Measurements from ENCODE around the gene FAM25G. TPM values are rescaled to one million over a fixed set of nuclear protein-coding genes. Genes with fewer than 3 reads are reported as not detected.
"Not testable (repeated sequence)": the region's sequence is repeated elsewhere in the genome, so short reads cannot be mapped to it uniquely, and the experiment has no call there.

FAM25G gene
- total and polyA plus RNA-seq, 9 of the 15 experiments (the other 6 are each of a cell fraction or from before 2014, with no cell fraction given) = not detected

DNA sequence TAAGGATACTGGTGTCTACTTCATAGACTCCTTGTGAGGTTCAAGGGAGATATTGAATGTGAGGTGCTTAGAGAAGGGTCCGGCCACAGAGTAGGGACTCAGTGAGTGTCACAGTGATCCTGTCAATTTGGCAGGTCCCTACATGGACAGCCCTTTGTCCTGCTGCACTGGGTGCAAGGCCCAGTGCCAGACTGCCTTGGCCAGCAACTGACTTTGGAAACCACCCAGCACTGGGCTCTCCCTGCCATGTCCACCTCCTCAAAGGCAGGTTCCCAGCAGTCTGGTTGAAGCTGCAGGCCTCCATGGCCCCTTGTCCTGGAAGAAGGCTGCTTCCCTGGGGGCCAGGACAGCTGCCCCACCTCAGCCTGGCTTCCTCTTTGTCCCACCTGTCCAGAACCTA, 9.1 kb downstream of the FAM25G start:
- H3K4me3 ChIP-seq; H3K27ac ChIP-seq (ENCODE audit: extremely low read depth, low read depth, low read length); BruUV-seq (replicated peaks); DNase-seq (ENCODE audit: extremely low read depth in 1 of 4, low spot score in 3 of 4); H3K9ac ChIP-seq (ENCODE audit: insufficient read depth in 1 of 2, low read depth in 2 of 2, low read length in 2 of 2); H3K79me2 ChIP-seq (ENCODE audit: control insufficient read depth, insufficient read depth, low read length); POLR2A ChIA-PET; ATAC-seq; H3K9me3 ChIP-seq (replicated peaks; ENCODE audit: control insufficient read depth, insufficient read depth, low read depth, low read length); FAIRE-seq; H3K4me1 ChIP-seq (replicated peaks in 1 of 2; ENCODE audit: control insufficient read depth in 2 of 2, insufficient read depth in 2 of 2, low read length in 2 of 2); CTCF ChIA-PET (ENCODE audit: low intra/inter-chr PET ratio); H3K9me1 ChIP-seq (ENCODE audit: control insufficient read depth, insufficient read depth, low read length); intact Hi-C loops (cut with micrococcal nuclease); H3K36me3 ChIP-seq (ENCODE audit: control insufficient read depth, insufficient read depth, low read length); H3K4me2 ChIP-seq (ENCODE audit: insufficient read depth, low read length); H4K20me1 ChIP-seq (replicated peaks; ENCODE audit: control insufficient read depth, insufficient read depth, low read length); H3K27me3 ChIP-seq (ENCODE audit: control insufficient read depth in 2 of 2, insufficient read depth in 2 of 2, low read length in 2 of 2); H2AFZ ChIP-seq (ENCODE audit: low read depth, low read length): not testable (repeated sequence)
- WGBS (ENCODE audit: insufficient coverage, low coverage, missing lambda C conversion rate) = no CpG with 5 or more reads among the region's 1 CpG
- in situ Hi-C loops (cut with MboI) = loop anchor here (10.0 kb wide), 1 partner anchor 512 kb away; the partner anchor contains the start of gene FAM25C

DNA sequence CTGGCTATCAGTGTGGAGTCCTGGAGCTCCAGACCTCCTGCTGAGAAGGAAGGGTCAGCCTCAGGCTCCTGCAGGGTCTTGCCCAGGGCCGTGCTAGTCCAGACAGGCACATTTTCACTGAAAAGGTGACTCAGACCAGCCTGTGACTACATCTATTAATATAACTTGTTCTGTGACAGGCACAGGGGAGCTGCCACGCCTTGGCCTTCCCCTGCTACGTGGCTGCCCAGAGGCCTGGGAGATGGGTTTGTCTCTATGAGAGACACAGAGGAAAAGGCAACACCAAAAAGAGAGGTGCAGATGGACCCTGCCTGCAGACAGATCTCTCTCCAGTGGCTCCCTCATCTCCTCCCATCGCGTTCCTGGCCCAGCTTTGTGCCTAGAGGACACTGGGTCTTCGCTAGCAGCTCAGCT, 9.7 kb downstream of the FAM25G start:
- H3K9me3 ChIP-seq (replicated peaks; ENCODE audit: control insufficient read depth, insufficient read depth, low read depth, low read length); H3K4me2 ChIP-seq (ENCODE audit: insufficient read depth, low read length); intact Hi-C loops (cut with micrococcal nuclease); H3K27me3 ChIP-seq (ENCODE audit: control insufficient read depth in 2 of 2, insufficient read depth in 2 of 2, low read length in 2 of 2); H3K9ac ChIP-seq (ENCODE audit: insufficient read depth in 1 of 2, low read depth in 2 of 2, low read length in 2 of 2); H3K36me3 ChIP-seq (ENCODE audit: control insufficient read depth, insufficient read depth, low read length); FAIRE-seq; H2AFZ ChIP-seq (ENCODE audit: low read depth, low read length); DNase-seq (ENCODE audit: extremely low read depth in 1 of 4, low spot score in 3 of 4); H3K79me2 ChIP-seq (ENCODE audit: control insufficient read depth, insufficient read depth, low read length); BruUV-seq (replicated peaks); POLR2A ChIA-PET; H4K20me1 ChIP-seq (replicated peaks; ENCODE audit: control insufficient read depth, insufficient read depth, low read length); H3K4me1 ChIP-seq (replicated peaks in 1 of 2; ENCODE audit: control insufficient read depth in 2 of 2, insufficient read depth in 2 of 2, low read length in 2 of 2); H3K27ac ChIP-seq (ENCODE audit: extremely low read depth, low read depth, low read length); ATAC-seq; H3K4me3 ChIP-seq; CTCF ChIA-PET (ENCODE audit: low intra/inter-chr PET ratio); H3K9me1 ChIP-seq (ENCODE audit: control insufficient read depth, insufficient read depth, low read length): not testable (repeated sequence)
- WGBS (ENCODE audit: insufficient coverage, low coverage, missing lambda C conversion rate) = 13% methylated on average over 2 of the region's 6 CpGs
- in situ Hi-C loops (cut with MboI) = loop anchor here (10.0 kb wide), 1 partner anchor 513 kb away; the partner anchor contains the start of gene FAM25C

- CTCF ChIA-PET (ENCODE audit: low intra/inter-chr PET ratio); H3K27me3 ChIP-seq (ENCODE audit: control insufficient read depth in 2 of 2, insufficient read depth in 2 of 2, low read length in 2 of 2); H3K36me3 ChIP-seq (ENCODE audit: control insufficient read depth, insufficient read depth, low read length); DNase-seq (ENCODE audit: extremely low read depth in 1 of 4, low spot score in 3 of 4); H3K4me3 ChIP-seq; H4K20me1 ChIP-seq (replicated peaks; ENCODE audit: control insufficient read depth, insufficient read depth, low read length); H3K9me1 ChIP-seq (ENCODE audit: control insufficient read depth, insufficient read depth, low read length); FAIRE-seq; H2AFZ ChIP-seq (ENCODE audit: low read depth, low read length); BruUV-seq (replicated peaks); H3K9ac ChIP-seq (ENCODE audit: insufficient read depth in 1 of 2, low read depth in 2 of 2, low read length in 2 of 2); POLR2A ChIA-PET; H3K4me2 ChIP-seq (ENCODE audit: insufficient read depth, low read length); H3K9me3 ChIP-seq (replicated peaks; ENCODE audit: control insufficient read depth, insufficient read depth, low read depth, low read length); H3K27ac ChIP-seq (ENCODE audit: extremely low read depth, low read depth, low read length); intact Hi-C loops (cut with micrococcal nuclease); H3K79me2 ChIP-seq (ENCODE audit: control insufficient read depth, insufficient read depth, low read length); H3K4me1 ChIP-seq (replicated peaks in 1 of 2; ENCODE audit: control insufficient read depth in 2 of 2, insufficient read depth in 2 of 2, low read length in 2 of 2): not testable (repeated sequence)
- WGBS (ENCODE audit: insufficient coverage, low coverage, missing lambda C conversion rate) = 5% methylated on average over 5 of the region's 10 CpGs
- peak; percentile 66 for ATAC-seq
- in situ Hi-C loops (cut with MboI) = loop anchor here (10.0 kb wide), 1 partner anchor 514 kb away; the partner anchor contains the start of gene FAM25C
Measured at GRCh38 chr10:47481182-47481766, 10.2 kb downstream of the FAM25G start.

- intact Hi-C loops (cut with micrococcal nuclease); H3K27me3 ChIP-seq (ENCODE audit: control insufficient read depth in 2 of 2, insufficient read depth in 2 of 2, low read length in 2 of 2); POLR2A ChIA-PET; H3K4me2 ChIP-seq (ENCODE audit: insufficient read depth, low read length); BruUV-seq (replicated peaks); H2AFZ ChIP-seq (ENCODE audit: low read depth, low read length); H3K9ac ChIP-seq (ENCODE audit: insufficient read depth in 1 of 2, low read depth in 2 of 2, low read length in 2 of 2); FAIRE-seq; DNase-seq (ENCODE audit: extremely low read depth in 1 of 4, low spot score in 3 of 4); H3K9me3 ChIP-seq (replicated peaks; ENCODE audit: control insufficient read depth, insufficient read depth, low read depth, low read length); H3K36me3 ChIP-seq (ENCODE audit: control insufficient read depth, insufficient read depth, low read length); H4K20me1 ChIP-seq (replicated peaks; ENCODE audit: control insufficient read depth, insufficient read depth, low read length); CTCF ChIA-PET (ENCODE audit: low intra/inter-chr PET ratio); H3K4me1 ChIP-seq (replicated peaks in 1 of 2; ENCODE audit: control insufficient read depth in 2 of 2, insufficient read depth in 2 of 2, low read length in 2 of 2); H3K9me1 ChIP-seq (ENCODE audit: control insufficient read depth, insufficient read depth, low read length); H3K27ac ChIP-seq (ENCODE audit: extremely low read depth, low read depth, low read length); H3K4me3 ChIP-seq; H3K79me2 ChIP-seq (ENCODE audit: control insufficient read depth, insufficient read depth, low read length): not testable (repeated sequence)
- in situ Hi-C loops (cut with MboI) = loop anchor here (10.0 kb wide), 1 partner anchor 515 kb away; the partner anchor contains the start of gene FAM25C
- ATAC-seq = peak; percentile 50
- WGBS (ENCODE audit: insufficient coverage, low coverage, missing lambda C conversion rate) = no CpG with 5 or more reads among the region's 3 CpGs
Measured at GRCh38 chr10:47480133-47480532, 11.4 kb downstream of the FAM25G start.

Measured in K562 (cell line).